ENCODE data around the gene HCN2. TPM values are rescaled to one million over a fixed set of nuclear protein-coding genes. Genes with fewer than 3 reads are reported as not detected.

The HCN2 gene
- total and polyA plus RNA-seq, 2 of the 13 experiments (the other 11 are each of a cell fraction or from before 2014, with no cell fraction given), result 0.01 TPM; not detected in 1

- no peak for TF ChIP-seq KIAA2018 (CRISPR knock-in tag; IDR thresholded peaks at IDR 0.05; ENCODE audit: borderline replicate concordance)
- no peak for TF ChIP-seq LCORL (IDR thresholded peaks at IDR 0.05)
- no peak for TF ChIP-seq LCORL (CRISPR knock-in tag; IDR thresholded peaks at IDR 0.05)
- no peak for TF ChIP-seq ZGPAT (CRISPR knock-in tag; IDR thresholded peaks at IDR 0.05)
- 0 out of 2 replicates have a peak, but pooled peaks have one; percentile 23 for TF ChIP-seq ZFP91 (CRISPR knock-in tag; IDR thresholded peaks at IDR 0.05; ENCODE audit: borderline replicate concordance)
- TF ChIP-seq ZFP36L1 (CRISPR knock-in tag; IDR thresholded peaks at IDR 0.05), result no peak
- no peak for TF ChIP-seq ZMYM3 (CRISPR knock-in tag; IDR thresholded peaks at IDR 0.05)
- no peak for TF ChIP-seq CENPBD1 (CRISPR knock-in tag; IDR thresholded peaks at IDR 0.05; ENCODE audit: borderline replicate concordance, low read depth)
- no peak for TF ChIP-seq ETS1 (CRISPR knock-in tag; IDR thresholded peaks at IDR 0.05)
- TF ChIP-seq U2AF2 (IDR thresholded peaks at IDR 0.05; ENCODE audit: low read depth, low read length), result no peak
- TF ChIP-seq DNMT3B (CRISPR knock-in tag; conservative IDR thresholded peaks at IDR 0.05), result no peak
- no peak for TF ChIP-seq PHF8 (CRISPR knock-in tag; IDR thresholded peaks at IDR 0.05)
- no peak for TF ChIP-seq TEF (CRISPR knock-in tag; IDR thresholded peaks at IDR 0.05)
- TF ChIP-seq TCF7L2 (IDR thresholded peaks at IDR 0.05; ENCODE audit: low read depth, low read length), result no peak
These were observed 32.9 kb upstream of the HCN2 start (continued) for GRCh38 chr19:556611-557382.

Measured in HepG2 (cell line).